Ishikawa (cell line): ENCODE measurements around the gene STX10.

Experiments
- CEBPB ChIP-seq: IDR thresholded peaks from 2 replicates; pipeline ENCODE4 v1.6.1; 2012
- CREB1 ChIP-seq: IDR thresholded peaks from 2 replicates; pipeline ENCODE4 v1.6.1; 2012; ENCODE audit warnings: low read depth
- EGR1 ChIP-seq: IDR thresholded peaks from 2 replicates; pipeline ENCODE4 v1.6.1; 2012
- EP300 ChIP-seq: IDR thresholded peaks from 2 replicates; pipeline ENCODE4 v1.6.1; 2012; ENCODE audit warnings: borderline replicate concordance
- FOXM1 ChIP-seq: IDR thresholded peaks from 2 replicates; pipeline ENCODE4 v1.6.1; 2012; ENCODE audit warnings: low read depth, borderline replicate concordance
- MAX ChIP-seq: IDR thresholded peaks from 2 replicates; pipeline ENCODE4 v1.6.1; 2012
- NFIC ChIP-seq: IDR thresholded peaks from 2 replicates; pipeline ENCODE4 v1.6.1; 2012
- RAD21 ChIP-seq: IDR thresholded peaks from 2 replicates; pipeline ENCODE4 v1.6.1; 2012; ENCODE audit warnings: low read depth
- REST ChIP-seq: IDR thresholded peaks from 2 replicates; pipeline ENCODE4 v1.6.1; 2012; ENCODE audit warnings: low read depth, mild to moderate bottlenecking
- TAF1 ChIP-seq: IDR thresholded peaks from 2 replicates; pipeline ENCODE4 v1.6.1; 2012; ENCODE audit warnings: low read depth, mild to moderate bottlenecking
- TCF12 ChIP-seq: IDR thresholded peaks from 2 replicates; pipeline ENCODE4 v1.6.1; 2012; ENCODE audit warnings: low read depth
- TEAD4 ChIP-seq: IDR thresholded peaks from 2 replicates; pipeline ENCODE4 v1.6.1; 2012
- USF1 ChIP-seq: IDR thresholded peaks from 2 replicates; pipeline ENCODE4 v1.6.1; 2012
- YY1 ChIP-seq: IDR thresholded peaks from 2 replicates; pipeline ENCODE4 v1.6.1; 2012; ENCODE audit warnings: low read depth
- ZBTB7A ChIP-seq: IDR thresholded peaks from 2 replicates; pipeline ENCODE4 v1.6.1; 2012; ENCODE audit warnings: low read depth

The STX10 gene

GRCh38 chr19:13162724-13163608, 12.8 kb upstream of the STX10 start:
- TF ChIP-seq CEBPB (0 out of 2 replicates have a peak, but pooled peaks have one; percentile 34), NFIC (peak; percentile 84), TAF1 (peak; percentile 41), REST (no peak), YY1 (peak; percentile 30; the same call in 1 of the 2 replicates), TEAD4 (peak; percentile 66; the same call in 1 of the 2 replicates), EP300 (peak; percentile 84), MAX (peak; percentile 97), ZBTB7A (peak; percentile 100), EGR1 (peak; percentile 93), CREB1 (no peak; the same call in 1 of the 2 replicates), USF1 (peak; percentile 44; the same call in 1 of the 2 replicates), FOXM1 (peak; percentile 71), RAD21 (peak; percentile 36), TCF12 (peak; percentile 90)

- no peak for TF ChIP-seq EGR1
Observed at GRCh38 chr19:13160557-13160956, 10.4 kb upstream of the STX10 start.

GRCh38 chr19:13159713-13160112, 9.5 kb upstream of the STX10 start:
- TF ChIP-seq RAD21, result no peak
- TF ChIP-seq CEBPB, result no peak
- TF ChIP-seq EP300, result no peak
- TF ChIP-seq TCF12, result no peak
- no peak for TF ChIP-seq NFIC
- TF ChIP-seq REST, result no peak
- TF ChIP-seq YY1, result no peak

GRCh38 chr19:13155472-13156359, 5.5 kb upstream of the STX10 start:
- no peak for TF ChIP-seq CREB1
- TF ChIP-seq CEBPB, result no peak
- no peak for TF ChIP-seq REST
- no peak for TF ChIP-seq NFIC
- TF ChIP-seq MAX, result no peak
- TF ChIP-seq ZBTB7A, result no peak
- TF ChIP-seq TEAD4, result no peak
- TF ChIP-seq EGR1, result no peak
- TF ChIP-seq RAD21, result no peak
- TF ChIP-seq EP300, result no peak
- no peak for TF ChIP-seq USF1
- TF ChIP-seq FOXM1, result no peak
- no peak for TF ChIP-seq YY1
- TF ChIP-seq TCF12, result no peak
- no peak for TF ChIP-seq TAF1
